H1 (cell line): ENCODE results near the gene ILKAP. TPM values are rescaled to one million over a fixed set of nuclear protein-coding genes. Genes with fewer than 3 reads are reported as not detected.

Experiments used
- TCF12 ChIP-seq: IDR thresholded peaks from 2 replicates; pipeline ENCODE4 v1.6.1; 2011; ENCODE audit warnings: low read depth, mild to moderate bottlenecking, low read length
- polyA plus RNA-seq, 7 experiments: library from polyadenylated mRNA; depleted of rRNA in 3 of 7; stranded (reverse) in 5 of 7; unstranded in 2 of 7; fragments of >200 nt in 5 of 7; fragments of 200-250 nt in 2 of 7; gene quantifications; 1 replicate in 5 of 7; 2 replicates in 1 of 7; 4 replicates in 1 of 7; pipeline versions ENCODE4 v1.2.1 to v1.2.3, GENCODE V29; 2011 to 2013; ENCODE audit warnings: missing spikeins in 2 of 7, mixed read lengths in 2 of 7
- total RNA-seq: library from RNA; stranded (reverse); fragmentation: NEBNext Ultra II Directional; extraction: Animal tissue kit (Norgen Biotek cat#: 25700); gene quantifications from 2 replicates; pipeline ENCODE4 v1.2.1, GENCODE V29; 2021

The ILKAP gene
- total and polyA plus RNA-seq, 2 of the 8 experiments (the other 6 are each of a cell fraction or from before 2014, with no cell fraction given), result 23.5 to 33.8 TPM

DNA sequence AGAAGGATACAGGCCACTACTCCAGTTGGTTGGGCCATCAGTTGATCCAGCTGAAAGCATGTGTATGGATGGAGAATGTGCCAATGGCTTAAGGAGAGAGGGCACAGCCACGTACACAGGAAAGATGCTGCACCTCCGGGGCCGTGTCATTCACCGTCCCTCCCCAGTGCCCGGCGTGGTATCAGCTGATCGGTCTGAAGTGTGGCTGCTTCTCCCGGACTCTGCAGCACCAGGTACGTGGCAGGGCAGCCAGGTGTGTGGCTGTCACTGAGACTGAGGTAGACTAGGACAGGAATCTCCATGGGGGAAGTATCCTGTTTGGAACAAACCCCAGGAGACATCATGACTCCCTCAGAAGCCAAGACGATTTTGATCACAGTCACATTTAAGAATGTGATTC is 48.9 kb downstream of the ILKAP start (continued):
- no peak for TF ChIP-seq TCF12
